Measurements from ENCODE around the gene ADRM1.

DNA sequence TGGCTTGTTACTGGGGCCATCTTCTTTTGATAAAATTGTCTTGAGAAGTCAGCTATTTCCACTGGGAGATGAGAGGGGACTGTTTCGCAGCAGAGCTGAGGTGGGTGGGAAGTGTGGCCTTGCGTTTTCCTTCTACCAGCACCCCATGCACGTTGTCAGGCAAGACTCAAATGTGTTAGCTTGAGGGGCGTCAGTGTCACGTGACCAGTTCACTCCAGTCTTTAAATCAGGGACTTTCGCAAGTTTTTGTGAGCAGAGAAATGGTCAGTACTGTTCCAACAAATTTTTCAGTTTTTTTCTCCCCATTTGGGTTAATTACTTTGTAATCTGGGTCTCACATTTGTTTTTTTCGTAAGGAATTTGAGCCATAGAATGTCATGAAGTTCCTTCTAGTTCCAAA lies 20.7 kb upstream of the ADRM1 start:
- no peak for TF ChIP-seq ZNF274 (IDR thresholded peaks at IDR 0.05; ENCODE audit: low read depth, low read length)
- no peak for TF ChIP-seq YY1 (IDR thresholded peaks at IDR 0.05; ENCODE audit: insufficient read depth, insufficient read length)
- TF ChIP-seq SUZ12 (IDR thresholded peaks at IDR 0.05; ENCODE audit: extremely low read depth, insufficient read depth, insufficient read length), result no peak
